Skeletal muscle tissue (tissue), 4 donors: ENCODE measurements around the gene ABCC11. TPM values are rescaled to one million over a fixed set of nuclear protein-coding genes. Genes with fewer than 3 reads are reported as not detected.

Experiments used
- H3K27ac ChIP-seq: one replicate; pipeline ENCODE4 v1.7.0; 2013; ENCODE audit warnings: mild to moderate bottlenecking, low read depth, low read length, inconsistent platforms
- H3K27me3 ChIP-seq, 3 donors: one replicate each; pipeline ENCODE4 v1.7.0; 2013; ENCODE audit warnings: low read length in 3 of 3; ENCODE audit not compliant: control insufficient read depth in 3 of 3, insufficient read depth in 3 of 3
- H3K36me3 ChIP-seq, 3 donors: one replicate each; pipeline ENCODE4 v1.7.0; 2013; ENCODE audit warnings: low read length in 3 of 3; ENCODE audit not compliant: control insufficient read depth in 3 of 3, insufficient read depth in 3 of 3
- H3K4me1 ChIP-seq, 3 donors: one replicate each; pipeline ENCODE4 v1.7.0; 2013; ENCODE audit warnings: low read length in 3 of 3, mild to moderate bottlenecking in 3 of 3; ENCODE audit not compliant: control insufficient read depth in 3 of 3, insufficient read depth in 3 of 3
- H3K4me3 ChIP-seq, 3 donors: one replicate each; pipeline ENCODE4 v1.7.0; 2013; ENCODE audit warnings: low read length in 3 of 3
- H3K9ac ChIP-seq, 3 donors: one replicate each; pipeline ENCODE4 v1.7.0; 2013; ENCODE audit warnings: low read length in 3 of 3, mild to moderate bottlenecking in 3 of 3, moderate library complexity in 2 of 3, low read depth in 1 of 3
- H3K9me3 ChIP-seq, 3 donors: one replicate each; pipeline ENCODE4 v1.7.0; 2013; ENCODE audit warnings: low read length in 3 of 3; ENCODE audit not compliant: control insufficient read depth in 3 of 3
- total RNA-seq: library from RNA; depleted of rRNA; stranded (reverse); fragments of >200 nt; gene quantifications from one replicate; pipeline ENCODE4 v1.2.3, GENCODE V29; 2014
- donor health status: Osteomylitis.

Gene ABCC11
- total RNA-seq, 1 donor from 2014 or later: not detected

- Histone ChIP-seq H3K27ac (no peak overlapping the region), H3K9me3 (no peaks in the 10 kb centered on the region), H3K4me1 (no peaks in the 10 kb centered on the region), H3K36me3 (no peaks in the 10 kb centered on the region), H3K4me3 (no peak overlapping the region), H3K27me3 (peaks cover 3 to 6% (median 6%) of the 10 kb centered on the region in 3 donors), H3K9ac (no peak overlapping the region)
Measured at GRCh38 chr16:48212033-48212432, 35.3 kb downstream of the ABCC11 start.

GRCh38 chr16:48210747-48211146 is 36.6 kb downstream of the ABCC11 start:
- H3K4me3 ChIP-seq: no peak overlapping the region
- no peak overlapping the region for H3K9ac ChIP-seq
- no peaks in the 10 kb centered on the region for H3K36me3 ChIP-seq
- peaks cover 3 to 8% (median 6%) of the 10 kb centered on the region in 3 donors for H3K27me3 ChIP-seq
- no peaks in the 10 kb centered on the region for H3K9me3 ChIP-seq
- no peaks in the 10 kb centered on the region for H3K4me1 ChIP-seq
- H3K27ac ChIP-seq: no peak overlapping the region

- Histone ChIP-seq H3K9ac (no peak overlapping the region), H3K27me3 (peaks cover 3 to 17% (median 8%) of the 10 kb centered on the region in 3 donors), H3K4me3 (no peak overlapping the region), H3K4me1 (no peaks in the 10 kb centered on the region), H3K27ac (no peak overlapping the region), H3K36me3 (no peaks in the 10 kb centered on the region), H3K9me3 (no peaks in the 10 kb centered on the region)
Measured at GRCh38 chr16:48206594-48207242, 40.6 kb downstream of the ABCC11 start.

- no peak overlapping the region for H3K9ac ChIP-seq
- no peak overlapping the region for H3K4me3 ChIP-seq
- no peaks in the 10 kb centered on the region for H3K4me1 ChIP-seq
- no peaks in the 10 kb centered on the region for H3K36me3 ChIP-seq
- H3K27ac ChIP-seq: no peak overlapping the region
- no peaks in the 10 kb centered on the region for H3K9me3 ChIP-seq
- H3K27me3 ChIP-seq: peaks cover 3 to 21% (median 8%) of the 10 kb centered on the region in 3 donors
Measured at GRCh38 chr16:48204825-48205151, 42.6 kb downstream of the ABCC11 start.

GRCh38 chr16:48203974-48204824 is 43.1 kb downstream of the ABCC11 start:
- Histone ChIP-seq H3K9ac (no peak overlapping the region), H3K4me1 (no peaks in the 10 kb centered on the region), H3K9me3 (no peaks in the 10 kb centered on the region), H3K4me3 (no peak overlapping the region), H3K27ac (no peak overlapping the region), H3K27me3 (peaks cover 3 to 21% (median 8%) of the 10 kb centered on the region in 3 donors), H3K36me3 (no peaks in the 10 kb centered on the region)

- H3K27me3 ChIP-seq: peaks cover 0 to 13% (median 4%) of the 10 kb centered on the region in 3 donors
- H3K4me3 ChIP-seq: no peak overlapping the region
- H3K9me3 ChIP-seq: no peaks in the 10 kb centered on the region
- no peak overlapping the region for H3K9ac ChIP-seq
- no peaks in the 10 kb centered on the region for H3K4me1 ChIP-seq
- H3K36me3 ChIP-seq: no peaks in the 10 kb centered on the region
- H3K27ac ChIP-seq: no peak overlapping the region
Measured at GRCh38 chr16:48201515-48202201, 45.7 kb downstream of the ABCC11 start.

GRCh38 chr16:48197294-48197693 is 50.0 kb downstream of the ABCC11 start:
- Histone ChIP-seq H3K27me3 (peaks cover 0 to 7% (median 2%) of the 10 kb centered on the region in 3 donors), H3K4me1 (no peaks in the 10 kb centered on the region), H3K9ac (no peak overlapping the region), H3K27ac (no peak overlapping the region), H3K9me3 (no peaks in the 10 kb centered on the region), H3K4me3 (no peak overlapping the region), H3K36me3 (no peaks in the 10 kb centered on the region)

GRCh38 chr16:48194828-48195556 is 52.3 kb downstream of the ABCC11 start:
- Histone ChIP-seq H3K27me3 (peaks cover 0 to 2% (median 2%) of the 10 kb centered on the region in 3 donors), H3K9ac (no peak overlapping the region), H3K36me3 (no peaks in the 10 kb centered on the region), H3K4me1 (no peaks in the 10 kb centered on the region), H3K9me3 (no peaks in the 10 kb centered on the region), H3K27ac (no peak overlapping the region), H3K4me3 (no peak overlapping the region)

GRCh38 chr16:48193846-48194245 is 53.5 kb downstream of the ABCC11 start:
- no peak overlapping the region for H3K27ac ChIP-seq
- no peak overlapping the region for H3K4me3 ChIP-seq
- H3K9ac ChIP-seq: no peak overlapping the region
- no peaks in the 10 kb centered on the region for H3K9me3 ChIP-seq
- H3K36me3 ChIP-seq: no peaks in the 10 kb centered on the region
- peaks cover 0 to 2% (median 2%) of the 10 kb centered on the region in 3 donors for H3K27me3 ChIP-seq
- no peaks in the 10 kb centered on the region for H3K4me1 ChIP-seq
